K562 (cell line): ENCODE data around the gene MTIF3. TPM values are rescaled to one million over a fixed set of nuclear protein-coding genes. Genes with fewer than 3 reads are reported as not detected.

Experiments
- KHSRP ChIP-seq: fragments of 450-650 bp; IDR thresholded peaks from 2 replicates; pipeline ENCODE4 v1.6.1; 2017
- ZNF224 ChIP-seq: sonication (generic); formaldehyde crosslinking; IDR thresholded peaks from 2 replicates; pipeline ENCODE4 v1.8.0; 2022; ENCODE audit warnings: mild to moderate bottlenecking, missing genetic modification reagents
- polyA plus RNA-seq, 8 experiments: library from polyadenylated mRNA; depleted of rRNA in 4 of 8; stranded (reverse) in 5 of 8; unstranded in 3 of 8; fragments of >200 nt; fragmentation: Nextera tagmentation in 2 of 8; fragmentation: Illumina TruSeq in 1 of 8; extraction: Ambion mirVana in 2 of 8; extraction: Trizol in 1 of 8; gene quantifications; 2 replicates each; pipeline versions ENCODE4 v1.2.1 to v1.2.3, GENCODE V29; 2011 to 2014; ENCODE audit warnings: inconsistent platforms in 1 of 8, missing spikeins in 1 of 8
- total RNA-seq, 7 experiments: library from RNA; depleted of rRNA in 6 of 7; stranded (reverse); fragments of >200 nt in 6 of 7; fragmentation: Illumina TruSeq in 2 of 7; extraction: Trizol in 2 of 7; gene quantifications; 2 replicates each; pipeline versions ENCODE4 v1.2.1 to v1.2.3, GENCODE V29; 2011 to 2021; ENCODE audit warnings: low replicate concordance in 1 of 7
- TF ChIP-seq, protein P1 (sequence below), 2 experiments: fragments of 450-650 bp in 1 of 2; sonication (generic) in 1 of 2; formaldehyde crosslinking in 1 of 2; IDR thresholded peaks; 2 replicates each; pipeline versions ENCODE4 v1.7.1 to v1.9.0; 2016 to 2022; ENCODE audit warnings: inconsistent platforms in 1 of 2, mild to moderate bottlenecking in 1 of 2, missing genetic modification reagents in 1 of 2

MTIF3 gene
- total and polyA plus RNA-seq, 9 of the 15 experiments (the other 6 are each of a cell fraction or from before 2014, with no cell fraction given): 23.5 to 73.6 (median 45.2) TPM

DNA sequence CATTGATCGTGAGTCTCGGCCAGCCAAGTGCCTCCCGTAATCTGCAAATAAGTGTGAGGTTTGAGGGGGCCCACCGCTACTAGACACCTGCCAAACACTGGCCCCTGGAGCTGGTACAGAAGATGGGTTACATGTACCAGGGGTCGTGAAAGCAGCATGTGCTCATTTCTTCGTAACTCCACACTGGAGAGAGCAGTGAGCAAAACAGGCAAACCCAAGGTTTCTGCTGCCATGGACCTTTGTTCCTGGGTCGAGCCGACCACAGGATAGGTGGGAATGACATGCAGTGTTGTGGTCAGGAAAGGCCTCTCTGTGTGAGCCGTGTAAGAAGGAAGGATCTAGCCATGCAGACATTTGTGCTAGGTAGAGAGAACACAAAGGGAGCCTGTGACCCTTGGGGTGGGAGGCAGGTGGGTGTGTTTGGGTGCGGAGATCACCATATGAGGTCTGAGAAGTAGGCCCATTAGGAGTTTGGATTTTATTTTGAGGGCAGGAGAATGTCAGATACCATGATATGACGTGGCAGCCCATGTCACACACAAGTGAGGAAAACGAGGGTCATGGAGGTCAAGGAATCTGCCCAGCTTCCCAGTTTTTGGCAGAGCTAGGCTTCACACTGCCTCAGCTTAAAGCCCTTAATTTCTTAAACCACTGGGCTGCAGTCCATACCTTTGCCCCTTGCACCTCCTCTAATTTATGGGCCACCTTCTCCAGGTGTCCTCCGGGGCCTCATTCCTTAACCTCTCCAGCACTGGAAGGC, 25.0 kb downstream of the MTIF3 start (continued):
- TF ChIP-seq, protein P1, sequence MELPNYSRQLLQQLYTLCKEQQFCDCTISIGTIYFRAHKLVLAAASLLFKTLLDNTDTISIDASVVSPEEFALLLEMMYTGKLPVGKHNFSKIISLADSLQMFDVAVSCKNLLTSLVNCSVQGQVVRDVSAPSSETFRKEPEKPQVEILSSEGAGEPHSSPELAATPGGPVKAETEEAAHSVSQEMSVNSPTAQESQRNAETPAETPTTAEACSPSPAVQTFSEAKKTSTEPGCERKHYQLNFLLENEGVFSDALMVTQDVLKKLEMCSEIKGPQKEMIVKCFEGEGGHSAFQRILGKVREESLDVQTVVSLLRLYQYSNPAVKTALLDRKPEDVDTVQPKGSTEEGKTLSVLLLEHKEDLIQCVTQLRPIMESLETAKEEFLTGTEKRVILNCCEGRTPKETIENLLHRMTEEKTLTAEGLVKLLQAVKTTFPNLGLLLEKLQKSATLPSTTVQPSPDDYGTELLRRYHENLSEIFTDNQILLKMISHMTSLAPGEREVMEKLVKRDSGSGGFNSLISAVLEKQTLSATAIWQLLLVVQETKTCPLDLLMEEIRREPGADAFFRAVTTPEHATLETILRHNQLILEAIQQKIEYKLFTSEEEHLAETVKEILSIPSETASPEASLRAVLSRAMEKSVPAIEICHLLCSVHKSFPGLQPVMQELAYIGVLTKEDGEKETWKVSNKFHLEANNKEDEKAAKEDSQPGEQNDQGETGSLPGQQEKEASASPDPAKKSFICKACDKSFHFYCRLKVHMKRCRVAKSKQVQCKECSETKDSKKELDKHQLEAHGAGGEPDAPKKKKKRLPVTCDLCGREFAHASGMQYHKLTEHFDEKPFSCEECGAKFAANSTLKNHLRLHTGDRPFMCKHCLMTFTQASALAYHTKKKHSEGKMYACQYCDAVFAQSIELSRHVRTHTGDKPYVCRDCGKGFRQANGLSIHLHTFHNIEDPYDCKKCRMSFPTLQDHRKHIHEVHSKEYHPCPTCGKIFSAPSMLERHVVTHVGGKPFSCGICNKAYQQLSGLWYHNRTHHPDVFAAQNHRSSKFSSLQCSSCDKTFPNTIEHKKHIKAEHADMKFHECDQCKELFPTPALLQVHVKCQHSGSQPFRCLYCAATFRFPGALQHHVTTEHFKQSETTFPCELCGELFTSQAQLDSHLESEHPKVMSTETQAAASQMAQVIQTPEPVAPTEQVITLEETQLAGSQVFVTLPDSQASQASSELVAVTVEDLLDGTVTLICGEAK (IDR thresholded peaks at IDR 0.05): 0 out of 2 replicates have a peak, but pooled peaks have one; percentile 9
- TF ChIP-seq, protein P1 (CRISPR knock-in tag; IDR thresholded peaks at IDR 0.05): no peak
- TF ChIP-seq ZNF224 (0 out of 2 replicates have a peak, but pooled peaks have one; percentile 11), KHSRP (no peak)
